NCI-H146 (cell line): ENCODE measurements around the gene HCLS1.
A peak's percentile ranks its signal among the peaks of the same experiment; 100 is the strongest.
"Not testable (repeated sequence)": the region's sequence is repeated elsewhere in the genome, so short reads cannot be mapped to it uniquely, and the experiment has no call there.

ENCODE experiments used
- DNase-seq: peaks from one replicate; lab custom pipeline; 2025; lab: John Stamatoyannopoulos, UW

Gene HCLS1

DNA sequence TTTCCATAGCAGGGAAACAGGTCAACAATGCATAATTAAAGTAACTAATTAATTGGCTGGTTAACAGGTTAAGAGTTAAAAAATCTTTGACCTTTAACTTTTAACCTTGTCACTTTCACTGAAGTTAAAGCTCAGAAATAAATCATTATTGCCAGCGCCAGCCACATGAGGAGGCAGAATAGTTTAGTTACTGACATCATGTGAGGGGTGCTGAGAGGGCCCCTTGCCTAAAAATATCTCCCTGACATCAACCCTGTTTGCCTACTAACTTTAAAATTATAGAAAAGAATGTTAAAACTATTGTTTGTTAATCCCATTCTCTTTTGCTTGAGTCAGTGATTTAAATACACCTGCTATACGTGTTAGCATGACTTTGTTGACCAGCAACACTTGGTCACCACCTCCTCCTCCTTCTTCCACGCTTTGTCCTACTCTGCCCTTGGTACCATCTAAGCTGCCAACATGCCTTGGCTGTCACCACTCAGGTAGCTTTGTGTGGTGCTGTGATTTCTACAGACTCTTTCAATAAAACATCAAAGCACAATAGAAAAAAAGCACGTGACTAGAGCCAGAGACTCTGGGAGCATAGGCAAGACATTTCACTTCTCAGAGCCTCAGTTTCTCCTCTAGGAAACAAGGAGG lies 64.8 kb downstream of the HCLS1 start:
- no peak for DNase-seq

GRCh38 chr3:121594850-121595249 lies 65.9 kb downstream of the HCLS1 start:
- DNase-seq: no peak

DNA sequence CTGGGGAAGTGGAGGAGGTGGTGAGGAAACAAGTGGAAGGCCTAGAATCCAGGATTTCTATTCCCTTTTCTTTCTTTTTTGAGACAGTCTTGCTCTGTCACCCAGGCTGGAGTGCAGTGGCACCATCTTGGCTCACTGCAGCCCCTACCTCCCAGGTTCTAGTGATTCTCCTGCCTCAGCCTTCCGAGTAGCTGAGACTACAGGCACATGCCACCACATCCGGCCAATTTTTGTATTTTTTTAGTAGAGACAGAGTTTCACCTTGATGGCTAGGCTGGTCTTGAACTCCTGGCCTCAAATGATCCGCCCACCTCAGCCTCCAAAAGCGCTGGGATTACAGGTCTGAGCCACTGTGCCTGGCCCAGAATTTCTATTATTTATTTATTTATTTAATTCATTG lies 66.9 kb downstream of the HCLS1 start:
- DNase-seq: not testable (repeated sequence)

GRCh38 chr3:121592856-121593702 lies 67.6 kb downstream of the HCLS1 start, which contains the start of gene FBXO40:
Gene FBXO40, plus strand, starts transcription at chr3:121593379. Its CDS starts 27,197 bp downstream, at chr3:121620576.
- peak; percentile 94 for DNase-seq

- DNase-seq: no peak
These were observed 76.3 kb downstream of the HCLS1 start for GRCh38 chr3:121584418-121584817.

GRCh38 chr3:121581691-121582090 lies 79.0 kb downstream of the HCLS1 start:
- DNase-seq: no peak
